HG02623 (cell line): ENCODE results near the gene MSH2.

Experiments
- ATAC-seq: cut with Tn5 transposase; IDR thresholded peaks from one replicate; pipeline ENCODE4 v1.9.1; 2021; ENCODE audit warnings: moderate library complexity; ENCODE audit not compliant: unreplicated experiment

Gene MSH2

GRCh38 chr2:47471429-47472116 is 68.6 kb downstream of the MSH2 start:
- no peak for ATAC-seq

- no peak for ATAC-seq
Observed at GRCh38 chr2:47479863-47480262, 76.9 kb downstream of the MSH2 start.

GRCh38 chr2:47483191-47483590 is 80.2 kb downstream of the MSH2 start:
- no peak for ATAC-seq

- no peak for ATAC-seq
Observed at GRCh38 chr2:47484396-47484795, 81.4 kb downstream of the MSH2 start.

- ATAC-seq = no peak
Observed at GRCh38 chr2:47485177-47485576, 82.2 kb downstream of the MSH2 start.

GRCh38 chr2:47485751-47486300 is 82.9 kb downstream of the MSH2 start:
- ATAC-seq = no peak

GRCh38 chr2:47486841-47487497 is 84.0 kb downstream of the MSH2 start:
- ATAC-seq = no peak

GRCh38 chr2:47487498-47487875 is 84.5 kb downstream of the MSH2 start:
- ATAC-seq = no peak

GRCh38 chr2:47488870-47489584 is 86.1 kb downstream of the MSH2 start:
- no peak for ATAC-seq

- no peak for ATAC-seq
Observed at GRCh38 chr2:47490406-47490805, 87.5 kb downstream of the MSH2 start.

GRCh38 chr2:47493317-47494035 is 90.5 kb downstream of the MSH2 start:
- ATAC-seq = no peak

- no peak for ATAC-seq
Observed at GRCh38 chr2:47494267-47495130, 91.5 kb downstream of the MSH2 start.

GRCh38 chr2:47497843-47498460 is 95.0 kb downstream of the MSH2 start:
- no peak for ATAC-seq

- ATAC-seq = no peak
Observed at GRCh38 chr2:47499093-47499492, 96.1 kb downstream of the MSH2 start.

- ATAC-seq = no peak
Observed at GRCh38 chr2:47499621-47500309, 96.8 kb downstream of the MSH2 start.

GRCh38 chr2:47501374-47502200 is 98.6 kb downstream of the MSH2 start:
- ATAC-seq = no peak

- peak; percentile 56 for ATAC-seq
Observed at GRCh38 chr2:47502498-47502897, 99.5 kb downstream of the MSH2 start.

GRCh38 chr2:47503481-47504070 is 100.6 kb downstream of the MSH2 start:
- peak; percentile 70 for ATAC-seq
